ENCODE results near the gene ITIH4. TPM values are rescaled to one million over a fixed set of nuclear protein-coding genes. Genes with fewer than 3 reads are reported as not detected.

ITIH4 gene
- total RNA-seq, 3 donors from 2014 or later, result 1.9 to 6.0 (median 4.3) TPM

DNA sequence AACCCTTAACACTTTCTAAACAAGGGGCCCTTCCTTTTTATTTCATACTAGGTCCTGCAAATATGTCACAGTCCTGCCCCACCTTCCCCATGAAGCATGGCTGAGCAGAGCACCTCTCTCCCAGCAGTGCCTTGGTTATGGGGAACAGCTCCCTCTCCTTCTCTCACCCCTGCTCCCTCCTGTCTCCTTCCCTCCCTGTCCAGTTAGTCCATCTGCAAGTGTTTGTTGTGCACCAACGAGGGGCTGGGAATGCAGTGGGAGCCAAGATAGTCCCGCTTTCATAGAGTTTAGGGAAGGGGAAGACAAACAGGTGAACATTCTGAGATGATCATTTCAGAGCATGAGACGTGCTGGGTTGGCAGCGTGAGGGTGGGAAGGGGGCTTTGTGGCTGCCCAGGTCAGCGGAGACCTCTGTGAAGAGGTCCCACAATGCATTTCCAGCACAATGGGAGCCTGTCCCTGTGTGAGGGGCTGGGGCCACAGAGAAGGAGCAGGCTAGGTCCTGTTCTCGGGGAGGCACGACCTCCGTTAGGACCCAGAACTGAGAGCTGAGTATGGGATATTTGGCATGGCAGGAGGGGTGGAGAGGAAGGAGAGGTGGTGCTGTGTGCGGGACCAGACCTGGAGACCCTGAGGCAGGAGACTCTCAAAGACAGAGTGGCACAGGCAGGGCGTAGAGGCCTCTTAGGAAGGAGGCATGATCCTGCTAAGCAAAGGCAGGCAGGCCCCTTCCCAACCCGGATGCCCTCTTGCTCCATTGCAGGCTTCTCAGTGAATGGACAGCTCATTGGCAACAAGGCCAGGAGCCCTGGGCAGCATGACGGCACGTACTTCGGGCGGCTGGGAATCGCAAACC, 41.4 kb downstream of the ITIH4 start:
- Histone ChIP-seq H3K36me3 (ENCODE audit: low read depth) (no peaks in the 10 kb centered on the region), H3K4me3 (no peak overlapping the region), H3K9me3 (no peaks in the 10 kb centered on the region), H3K4me1 (ENCODE audit: low read depth) (no peaks in the 10 kb centered on the region)
- peak in 1 of 3 donors; percentile 29 for DNase-seq
- TF ChIP-seq, protein P1, sequence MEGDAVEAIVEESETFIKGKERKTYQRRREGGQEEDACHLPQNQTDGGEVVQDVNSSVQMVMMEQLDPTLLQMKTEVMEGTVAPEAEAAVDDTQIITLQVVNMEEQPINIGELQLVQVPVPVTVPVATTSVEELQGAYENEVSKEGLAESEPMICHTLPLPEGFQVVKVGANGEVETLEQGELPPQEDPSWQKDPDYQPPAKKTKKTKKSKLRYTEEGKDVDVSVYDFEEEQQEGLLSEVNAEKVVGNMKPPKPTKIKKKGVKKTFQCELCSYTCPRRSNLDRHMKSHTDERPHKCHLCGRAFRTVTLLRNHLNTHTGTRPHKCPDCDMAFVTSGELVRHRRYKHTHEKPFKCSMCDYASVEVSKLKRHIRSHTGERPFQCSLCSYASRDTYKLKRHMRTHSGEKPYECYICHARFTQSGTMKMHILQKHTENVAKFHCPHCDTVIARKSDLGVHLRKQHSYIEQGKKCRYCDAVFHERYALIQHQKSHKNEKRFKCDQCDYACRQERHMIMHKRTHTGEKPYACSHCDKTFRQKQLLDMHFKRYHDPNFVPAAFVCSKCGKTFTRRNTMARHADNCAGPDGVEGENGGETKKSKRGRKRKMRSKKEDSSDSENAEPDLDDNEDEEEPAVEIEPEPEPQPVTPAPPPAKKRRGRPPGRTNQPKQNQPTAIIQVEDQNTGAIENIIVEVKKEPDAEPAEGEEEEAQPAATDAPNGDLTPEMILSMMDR (IDR thresholded peaks at IDR 0.05), result no peak
- intact Hi-C loops (cut with DNase I, micrococcal nuclease), result no loop called here
- ATAC-seq, result no peak

DNA sequence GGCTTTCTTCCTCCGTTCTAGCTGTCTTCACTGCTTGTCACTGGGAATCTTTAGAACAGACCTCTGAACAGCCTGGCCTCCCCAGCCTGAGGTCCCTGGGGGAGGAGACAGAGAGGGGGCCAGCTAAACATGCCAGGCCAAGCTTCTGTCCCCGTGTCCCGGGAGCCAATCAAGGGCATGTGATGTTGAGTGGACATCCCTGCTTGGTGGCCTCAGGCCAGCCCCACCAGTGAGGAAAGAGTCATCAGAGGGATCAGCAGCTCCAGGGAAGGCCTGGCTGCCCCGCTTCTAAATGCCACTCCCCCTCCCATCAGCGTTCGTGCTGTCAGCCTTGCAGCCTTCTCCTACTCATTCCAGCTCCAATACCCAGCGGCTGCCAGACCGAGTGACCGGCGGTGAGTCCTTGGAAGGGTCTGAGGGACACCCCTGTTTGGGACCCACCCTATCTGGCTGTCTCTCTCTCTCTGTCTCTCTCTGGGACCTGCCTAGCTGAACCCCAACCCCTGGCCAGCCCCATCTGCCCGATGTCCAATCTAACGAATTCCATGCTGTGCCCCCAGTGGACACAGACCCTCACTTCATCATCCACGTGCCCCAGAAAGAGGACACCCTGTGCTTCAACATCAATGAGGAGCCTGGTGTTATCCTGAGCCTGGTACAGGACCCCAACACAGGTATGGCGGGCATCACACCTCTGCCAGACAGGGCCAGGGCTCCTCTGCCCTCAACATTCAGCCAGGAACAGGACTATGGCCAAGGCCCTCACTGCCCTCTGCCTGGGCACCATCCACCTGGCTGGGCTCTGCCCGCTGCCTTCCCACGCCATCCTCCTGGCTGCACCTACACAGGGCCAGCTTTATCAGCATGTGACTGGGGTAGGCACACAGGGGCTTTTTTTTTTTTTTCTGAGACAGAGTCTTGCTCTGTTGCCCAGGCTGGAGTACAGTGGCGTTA, 42.5 kb downstream of the ITIH4 start:
- Histone ChIP-seq H3K36me3 (ENCODE audit: low read depth) (no peaks in the 10 kb centered on the region), H3K9me3 (no peaks in the 10 kb centered on the region), H3K4me3 (no peak overlapping the region), H3K4me1 (ENCODE audit: low read depth) (no peaks in the 10 kb centered on the region)
- TF ChIP-seq, protein P1 (IDR thresholded peaks at IDR 0.05), result no peak
- intact Hi-C loops (cut with DNase I, micrococcal nuclease), result no loop called here
- ATAC-seq (no peak), DNase-seq (no peak)

DNA sequence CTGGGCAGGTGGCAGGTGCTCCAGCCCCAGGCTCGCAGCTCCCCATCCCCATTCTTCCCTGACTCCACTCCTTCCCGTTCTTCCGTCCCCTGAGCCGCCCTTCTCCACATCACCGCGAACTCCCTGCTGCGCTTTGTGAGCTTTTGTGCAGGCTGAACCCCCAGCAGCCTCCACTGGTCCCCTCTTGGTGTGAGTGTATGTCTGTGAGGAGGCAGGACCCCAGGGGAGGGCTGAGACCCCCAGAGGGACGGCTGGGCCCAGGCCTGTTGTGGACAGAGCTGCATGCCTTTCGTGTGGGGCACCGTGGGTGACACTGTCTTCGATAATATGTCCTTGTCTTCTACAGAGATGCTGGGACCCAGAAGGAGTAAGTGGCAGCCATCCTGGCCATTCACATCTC, 43.2 kb downstream of the ITIH4 start:
- TF ChIP-seq, protein P1 (IDR thresholded peaks at IDR 0.05), result no peak

DNA sequence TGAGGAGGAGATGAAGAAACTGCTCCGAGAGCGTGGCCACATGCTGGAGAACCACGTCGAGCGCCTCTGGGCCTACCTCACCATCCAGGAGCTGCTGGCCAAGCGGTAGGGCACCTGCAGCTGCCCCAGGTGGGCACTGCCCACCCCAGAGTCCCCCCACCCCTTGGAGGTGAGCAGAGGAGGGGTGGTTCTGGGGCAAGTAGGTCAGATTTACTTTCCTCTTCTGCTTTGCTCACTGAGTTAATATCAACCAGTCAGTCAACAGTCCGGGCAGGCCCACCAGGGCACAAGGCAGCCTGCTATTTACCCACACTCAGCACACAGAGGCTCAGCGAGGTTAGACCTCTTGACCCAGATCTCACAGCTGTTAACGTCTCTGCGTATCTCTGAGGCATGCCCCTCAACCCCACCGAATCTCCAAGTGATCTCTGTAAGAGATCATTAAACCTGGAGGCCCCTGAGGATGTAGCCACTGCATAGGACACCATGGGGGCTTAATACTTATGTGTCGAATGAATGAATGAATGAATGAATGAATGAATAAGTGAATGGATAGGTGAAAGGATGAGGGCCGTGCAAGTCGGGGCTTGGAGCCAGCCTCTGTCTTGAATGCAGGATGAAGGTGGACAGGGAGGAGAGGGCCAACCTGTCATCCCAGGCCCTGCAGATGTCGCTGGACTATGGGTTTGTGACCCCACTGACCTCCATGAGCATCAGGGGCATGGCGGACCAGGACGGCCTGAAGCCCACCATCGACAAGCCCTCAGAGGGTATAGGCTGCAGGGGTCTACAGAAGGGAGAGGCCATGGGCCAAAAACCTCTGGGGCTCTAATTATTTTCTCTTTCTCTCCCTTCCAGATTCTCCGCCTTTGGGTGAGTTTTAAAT, 43.9 kb downstream of the ITIH4 start:
- Histone ChIP-seq H3K4me1 (ENCODE audit: low read depth) (no peaks in the 10 kb centered on the region), H3K4me3 (no peak overlapping the region), H3K36me3 (ENCODE audit: low read depth) (no peaks in the 10 kb centered on the region), H3K9me3 (no peaks in the 10 kb centered on the region)
- TF ChIP-seq, protein P1 (IDR thresholded peaks at IDR 0.05), result no peak
- ATAC-seq (no peak), DNase-seq (peak in 1 of 3 donors; percentile 7)
- intact Hi-C loops (cut with DNase I, micrococcal nuclease), result no loop called here

More for the DNA sequence above, 43.2 kb downstream of the ITIH4 start:
- no peaks in the 10 kb centered on the region for H3K9me3 ChIP-seq
- no peaks in the 10 kb centered on the region for H3K4me1 ChIP-seq (ENCODE audit: low read depth)
- no peak overlapping the region for H3K4me3 ChIP-seq
- DNase-seq, result peak in 1 of 3 donors; percentile 9
- ATAC-seq, result no peak
- intact Hi-C loops (cut with DNase I, micrococcal nuclease), result no loop called here
- H3K36me3 ChIP-seq (ENCODE audit: low read depth), result no peaks in the 10 kb centered on the region

Data from mucosa of descending colon (tissue), 3 donors.